GM18868 (cell line): Measurements from ENCODE around the gene CPT2.
"Not testable (repeated sequence)": the region's sequence is repeated elsewhere in the genome, so short reads cannot be mapped to it uniquely, and the experiment has no call there.

Experiments used
- ATAC-seq: cut with Tn5 transposase; IDR thresholded peaks from one replicate; pipeline ENCODE4 v1.9.1; 2021; ENCODE audit warnings: mild to moderate bottlenecking, moderate library complexity; ENCODE audit not compliant: unreplicated experiment

The CPT2 gene

GRCh38 chr1:53182111-53182593, 14.5 kb upstream of the CPT2 start:
- no peak for ATAC-seq

GRCh38 chr1:53182716-53183094, 13.9 kb upstream of the CPT2 start:
- no peak for ATAC-seq

- ATAC-seq: no peak
These were observed 13.3 kb upstream of the CPT2 start for GRCh38 chr1:53183095-53183990.

GRCh38 chr1:53185955-53186297, 10.7 kb upstream of the CPT2 start:
- not testable (repeated sequence) for ATAC-seq

GRCh38 chr1:53186533-53186932, 10.1 kb upstream of the CPT2 start:
- ATAC-seq: no peak

- ATAC-seq: no peak
These were observed 9.2 kb upstream of the CPT2 start for GRCh38 chr1:53187401-53187800.

- ATAC-seq: no peak
These were observed 8.5 kb upstream of the CPT2 start for GRCh38 chr1:53188099-53188498.

- ATAC-seq: no peak
These were observed 7.6 kb upstream of the CPT2 start for GRCh38 chr1:53189061-53189460.

GRCh38 chr1:53190210-53190611, 6.4 kb upstream of the CPT2 start:
- no peak for ATAC-seq

GRCh38 chr1:53195246-53196016, 1.2 kb upstream of the CPT2 start:
- ATAC-seq: no peak

- ATAC-seq: no peak
These were observed 573 bp upstream of the CPT2 start for GRCh38 chr1:53196017-53196484.

GRCh38 chr1:53197291-53198200, 922 bp downstream of the CPT2 start:
- ATAC-seq: no peak

- no peak for ATAC-seq
These were observed 1.6 kb downstream of the CPT2 start for GRCh38 chr1:53198241-53198651.

- no peak for ATAC-seq
These were observed 6.8 kb downstream of the CPT2 start for GRCh38 chr1:53203466-53203865.

- not testable (repeated sequence) for ATAC-seq
These were observed 8.9 kb downstream of the CPT2 start for GRCh38 chr1:53205496-53205895.

GRCh38 chr1:53206083-53206685, 9.6 kb downstream of the CPT2 start:
- ATAC-seq: not testable (repeated sequence)

GRCh38 chr1:53206735-53207379, 10.2 kb downstream of the CPT2 start:
- no peak for ATAC-seq

- ATAC-seq: no peak
These were observed 11.1 kb downstream of the CPT2 start for GRCh38 chr1:53207726-53208125.

- no peak for ATAC-seq
These were observed 13.7 kb downstream of the CPT2 start for GRCh38 chr1:53210352-53210751.

- ATAC-seq: no peak
These were observed 14.3 kb downstream of the CPT2 start for GRCh38 chr1:53210954-53211353.
